ENCODE results near the gene TNFAIP1. TPM values are rescaled to one million over a fixed set of nuclear protein-coding genes. Genes with fewer than 3 reads are reported as not detected.

Gene TNFAIP1
- total RNA-seq, 3 donors from 2014 or later (not counting 1 experiment from before 2014, with no cell fraction given): 10.5 to 15.7 (median 14.6) TPM

GRCh38 chr17:28318759-28319597 lies 16.6 kb upstream of the TNFAIP1 start, which contains the start of gene TMEM97:
Gene TMEM97 (plus strand): TSS chr17:28319200. CDS start chr17:28319240, 40 bp downstream.
- no peaks in the 10 kb centered on the region for H3K27me3 ChIP-seq (ENCODE audit: control insufficient read depth, insufficient read depth, low read length)
- no peak for TF ChIP-seq CTCF (IDR thresholded peaks at IDR 0.05)
- H3K4me1 ChIP-seq (ENCODE audit: control insufficient read depth, insufficient read depth, low read length): peaks cover 18% of the 10 kb centered on the region
- Mint-ChIP-seq H3K4me3 (peak within 1 kb of the TSS; percentile 89), H3K36me3 (no peaks in the 10 kb centered on the region), H3K9me3 (no peaks in the 10 kb centered on the region), H3K4me1 (peaks cover 25 to 28% of the 10 kb centered on the region in 2 donors), H3K27ac (peak within 1 kb of the TSS; percentile 78 to 90), H3K27me3 (ENCODE audit: low read depth in 2 of 2) (no peaks in the 10 kb centered on the region)
- under 1% methylated on average over 72 of the region's 72 CpGs for WGBS (ENCODE audit: insufficient coverage)
- ATAC-seq (peak; percentile 97 to 99 (median 98)), DNase-seq (peak; percentile 94 to 97)
- intact Hi-C loops (cut with micrococcal nuclease): loop anchor here (1.0 kb wide), 2 partner anchors 16 to 38 kb away; partner anchors contain the start of genes IFT20, POLDIP2 and TNFAIP1
- peak within 1 kb of the TSS; percentile 77 for H3K4me3 ChIP-seq (ENCODE audit: low read length)
- no peaks in the 10 kb centered on the region for H3K36me3 ChIP-seq (ENCODE audit: control insufficient read depth, insufficient read depth, low read length)
- H3K27ac ChIP-seq (ENCODE audit: low read length): peak within 1 kb of the TSS; percentile 19
- no peaks in the 10 kb centered on the region for H3K9me3 ChIP-seq (ENCODE audit: control insufficient read depth, insufficient read depth, low read length)

GRCh38 chr17:28319598-28319935 lies 16.0 kb upstream of the TNFAIP1 start:
- Mint-ChIP-seq H3K9me3 (no peaks in the 10 kb centered on the region), H3K4me1 (peaks cover 25 to 28% of the 10 kb centered on the region in 2 donors), H3K36me3 (no peaks in the 10 kb centered on the region), H3K4me3 (peak overlapping the region; percentile 89), H3K27ac (peak overlapping the region; percentile 78 to 90), H3K27me3 (ENCODE audit: low read depth in 2 of 2) (no peaks in the 10 kb centered on the region)
- Histone ChIP-seq H3K9me3 (ENCODE audit: control insufficient read depth, insufficient read depth, low read length) (no peaks in the 10 kb centered on the region), H3K27me3 (ENCODE audit: control insufficient read depth, insufficient read depth, low read length) (no peaks in the 10 kb centered on the region), H3K27ac (ENCODE audit: low read length) (peak overlapping the region; percentile 19), H3K36me3 (ENCODE audit: control insufficient read depth, insufficient read depth, low read length) (no peaks in the 10 kb centered on the region), H3K4me3 (ENCODE audit: low read length) (peak overlapping the region; percentile 77), H3K4me1 (ENCODE audit: control insufficient read depth, insufficient read depth, low read length) (peaks cover 18% of the 10 kb centered on the region)
- ATAC-seq (no peak), DNase-seq (no peak)
- intact Hi-C loops (cut with micrococcal nuclease): loop anchor here (1.0 kb wide), 2 partner anchors 16 to 38 kb away; partner anchors contain the start of genes IFT20, POLDIP2 and TNFAIP1
- TF ChIP-seq CTCF (IDR thresholded peaks at IDR 0.05): no peak
- WGBS (ENCODE audit: insufficient coverage): 7% methylated on average over 7 of the region's 7 CpGs

GRCh38 chr17:28320215-28321061 lies 15.1 kb upstream of the TNFAIP1 start:
- Histone ChIP-seq H3K27ac (ENCODE audit: low read length) (no peak overlapping the region), H3K36me3 (ENCODE audit: control insufficient read depth, insufficient read depth, low read length) (no peaks in the 10 kb centered on the region), H3K27me3 (ENCODE audit: control insufficient read depth, insufficient read depth, low read length) (no peaks in the 10 kb centered on the region), H3K4me3 (ENCODE audit: low read length) (no peak overlapping the region), H3K4me1 (ENCODE audit: control insufficient read depth, insufficient read depth, low read length) (peaks cover 18% of the 10 kb centered on the region), H3K9me3 (ENCODE audit: control insufficient read depth, insufficient read depth, low read length) (no peaks in the 10 kb centered on the region)
- peak overlapping the region; percentile 89 for H3K4me3 Mint-ChIP-seq
- TF ChIP-seq CTCF (IDR thresholded peaks at IDR 0.05): no peak
- no peaks in the 10 kb centered on the region for H3K36me3 Mint-ChIP-seq
- H3K27ac Mint-ChIP-seq: peak overlapping the region; percentile 78 to 90
- 89% methylated on average over 8 of the region's 8 CpGs for WGBS (ENCODE audit: insufficient coverage)
- no peak for DNase-seq
- H3K4me1 Mint-ChIP-seq: peaks cover 25 to 28% of the 10 kb centered on the region in 2 donors
- intact Hi-C loops (cut with micrococcal nuclease): no loop called here
- ATAC-seq: no peak
- no peaks in the 10 kb centered on the region for H3K27me3 Mint-ChIP-seq (ENCODE audit: low read depth in 2 of 2)
- no peaks in the 10 kb centered on the region for H3K9me3 Mint-ChIP-seq
